GM21825 (cell line): ENCODE measurements around the gene PLEKHO2.
A peak's percentile ranks its signal among the peaks of the same experiment; 100 is the strongest.
"Not testable (repeated sequence)": the region's sequence is repeated elsewhere in the genome, so short reads cannot be mapped to it uniquely, and the experiment has no call there.

Source experiments
- ATAC-seq: cut with Tn5 transposase; IDR thresholded peaks from one replicate; pipeline ENCODE4 v1.9.1; 2021; ENCODE audit warnings: mild to moderate bottlenecking, moderate library complexity; ENCODE audit not compliant: unreplicated experiment

PLEKHO2 gene

GRCh38 chr15:64841344-64842095, at the start of gene PLEKHO2:
TSS of gene PLEKHO2 (plus strand) at chr15:64841915. CDS start at chr15:64842017, 102 bp downstream.
- ATAC-seq: peak; percentile 52

GRCh38 chr15:64792282-64792681, 49.4 kb upstream of the PLEKHO2 start:
- ATAC-seq: no peak

GRCh38 chr15:64795299-64795698, 46.4 kb upstream of the PLEKHO2 start:
- ATAC-seq: not testable (repeated sequence)

GRCh38 chr15:64795921-64796320, 45.8 kb upstream of the PLEKHO2 start:
- ATAC-seq: not testable (repeated sequence)

GRCh38 chr15:64798905-64799304, 42.8 kb upstream of the PLEKHO2 start:
- not testable (repeated sequence) for ATAC-seq

GRCh38 chr15:64800476-64800875, 41.2 kb upstream of the PLEKHO2 start:
- no peak for ATAC-seq

GRCh38 chr15:64803526-64803925, 38.2 kb upstream of the PLEKHO2 start:
- ATAC-seq: no peak

GRCh38 chr15:64804619-64805018, 37.1 kb upstream of the PLEKHO2 start:
- no peak for ATAC-seq

GRCh38 chr15:64806509-64806908, 35.2 kb upstream of the PLEKHO2 start:
- no peak for ATAC-seq

- no peak for ATAC-seq
These were observed 34.5 kb upstream of the PLEKHO2 start for GRCh38 chr15:64807051-64807749.

- no peak for ATAC-seq
These were observed 33.9 kb upstream of the PLEKHO2 start for GRCh38 chr15:64807751-64808222.

- no peak for ATAC-seq
These were observed 32.8 kb upstream of the PLEKHO2 start for GRCh38 chr15:64808785-64809453.

GRCh38 chr15:64809649-64810496, 31.8 kb upstream of the PLEKHO2 start:
- no peak for ATAC-seq

- no peak for ATAC-seq
These were observed 31.0 kb upstream of the PLEKHO2 start for GRCh38 chr15:64810497-64811326.

GRCh38 chr15:64813075-64813474, 28.6 kb upstream of the PLEKHO2 start:
- peak; percentile 43 for ATAC-seq

GRCh38 chr15:64814283-64814682, 27.4 kb upstream of the PLEKHO2 start:
- ATAC-seq: not testable (repeated sequence)

GRCh38 chr15:64814965-64815364, 26.8 kb upstream of the PLEKHO2 start:
- ATAC-seq: not testable (repeated sequence)

GRCh38 chr15:64816452-64816851, 25.3 kb upstream of the PLEKHO2 start:
- no peak for ATAC-seq

GRCh38 chr15:64824929-64825430, 16.7 kb upstream of the PLEKHO2 start:
- peak; percentile 2 for ATAC-seq
